DOHH2 (cell line): ENCODE results near the gene AFDN.

ENCODE experiments used
- EZH2phosphoT487 ChIP-seq: fragments of 200-600 bp; sonication (generic); IDR thresholded peaks from 2 replicates; pipeline ENCODE4 v1.6.1; 2017; ENCODE audit warnings: borderline replicate concordance, mild to moderate bottlenecking, antibody characterized with exemption, low read length, moderate library complexity, mixed read lengths
- TF ChIP-seq, protein P1 (sequence below): fragments of 200-600 bp; sonication (generic); IDR thresholded peaks from one replicate; pipeline ENCODE4 v1.5.1; 2014; ENCODE audit warnings: antibody characterized with exemption, mild to moderate bottlenecking, low read depth, low read length; ENCODE audit not compliant: poor library complexity, severe bottlenecking

DNA sequence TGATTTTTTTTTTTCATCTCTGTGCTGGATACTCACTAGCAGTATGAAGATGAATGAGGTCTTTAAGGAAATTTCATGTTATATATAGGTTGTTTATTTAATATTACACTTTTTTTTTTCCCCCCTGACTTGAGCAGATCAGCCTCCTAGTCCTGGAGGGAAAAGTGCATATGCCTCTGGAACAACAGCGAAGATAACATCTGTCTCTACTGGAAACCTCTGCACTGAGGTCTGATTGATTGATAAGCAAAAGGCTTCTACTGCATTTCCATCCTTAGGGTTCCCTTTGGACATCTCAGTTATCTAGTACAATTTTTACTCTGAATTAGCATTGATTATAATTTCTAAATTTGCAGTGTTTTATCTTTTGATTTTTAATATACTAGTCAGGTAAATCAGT lies 121.0 kb downstream of the AFDN start:
- TF ChIP-seq, protein P1, sequence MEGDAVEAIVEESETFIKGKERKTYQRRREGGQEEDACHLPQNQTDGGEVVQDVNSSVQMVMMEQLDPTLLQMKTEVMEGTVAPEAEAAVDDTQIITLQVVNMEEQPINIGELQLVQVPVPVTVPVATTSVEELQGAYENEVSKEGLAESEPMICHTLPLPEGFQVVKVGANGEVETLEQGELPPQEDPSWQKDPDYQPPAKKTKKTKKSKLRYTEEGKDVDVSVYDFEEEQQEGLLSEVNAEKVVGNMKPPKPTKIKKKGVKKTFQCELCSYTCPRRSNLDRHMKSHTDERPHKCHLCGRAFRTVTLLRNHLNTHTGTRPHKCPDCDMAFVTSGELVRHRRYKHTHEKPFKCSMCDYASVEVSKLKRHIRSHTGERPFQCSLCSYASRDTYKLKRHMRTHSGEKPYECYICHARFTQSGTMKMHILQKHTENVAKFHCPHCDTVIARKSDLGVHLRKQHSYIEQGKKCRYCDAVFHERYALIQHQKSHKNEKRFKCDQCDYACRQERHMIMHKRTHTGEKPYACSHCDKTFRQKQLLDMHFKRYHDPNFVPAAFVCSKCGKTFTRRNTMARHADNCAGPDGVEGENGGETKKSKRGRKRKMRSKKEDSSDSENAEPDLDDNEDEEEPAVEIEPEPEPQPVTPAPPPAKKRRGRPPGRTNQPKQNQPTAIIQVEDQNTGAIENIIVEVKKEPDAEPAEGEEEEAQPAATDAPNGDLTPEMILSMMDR = no peak
- no peak for TF ChIP-seq EZH2phosphoT487
